A549 (cell line): ENCODE data around the gene ADAMTS16.
A peak's percentile ranks its signal among the peaks of the same experiment; 100 is the strongest.

ENCODE experiments used
- ATOH8 ChIP-seq: fragments of 250-450 bp; sonication (Bioruptor Pico); IDR thresholded peaks from 2 replicates; pipeline ENCODE4 v1.5.0; 2020; ENCODE audit warnings: low read depth, mild to moderate bottlenecking, moderate library complexity
- CEBPB ChIP-seq, 2 experiments: fragments of >200 bp in 1 of 2; sonication (Bioruptor Twin) in 1 of 2; formaldehyde crosslinking in 1 of 2; IDR thresholded peaks; 2 replicates each; pipeline ENCODE4 v1.6.1; 2012 to 2016
- EP300 ChIP-seq, 2 experiments: fragments of >200 bp; sonication (Bioruptor Twin); formaldehyde crosslinking; IDR thresholded peaks; 2 replicates in 1 of 2; 3 replicates in 1 of 2; pipeline ENCODE4 v1.6.1; 2016 to 2017
- GATA3 ChIP-seq: IDR thresholded peaks from 2 replicates; pipeline ENCODE4 v1.6.1; 2012; ENCODE audit warnings: borderline replicate concordance
- JUNB ChIP-seq: fragments of >200 bp; sonication (Bioruptor Twin); formaldehyde crosslinking; IDR thresholded peaks from 2 replicates; pipeline ENCODE4 v1.6.1; 2016
- MAFK ChIP-seq: fragments of 450-650 bp; IDR thresholded peaks from 2 replicates; pipeline ENCODE4 v1.6.1; 2014; ENCODE audit not compliant: partially characterized antibody
- MAZ ChIP-seq: fragments of 150-350 bp; IDR thresholded peaks from 2 replicates; pipeline ENCODE4 v1.6.1; 2014; ENCODE audit warnings: antibody characterized with exemption, low read depth, low read length, borderline replicate concordance
- POLR2A ChIP-seq: IDR thresholded peaks from 2 replicates; pipeline ENCODE4 v1.6.1; 2012; ENCODE audit warnings: mild to moderate bottlenecking, low read length
- RAD21 ChIP-seq, 2 experiments: fragments of >200 bp in 1 of 2; sonication (Bioruptor Twin) in 1 of 2; formaldehyde crosslinking in 1 of 2; IDR thresholded peaks in 1 of 2; conservative IDR thresholded peaks in 1 of 2; 2 replicates in 1 of 2; 3 replicates in 1 of 2; pipeline ENCODE4 v1.6.1; 2012 to 2018; ENCODE audit warnings: inconsistent platforms in 1 of 2
- SREBF2 ChIP-seq: fragments of 450-650 bp; IDR thresholded peaks from 2 replicates; pipeline ENCODE4 v1.6.1; 2014; ENCODE audit warnings: mild to moderate bottlenecking, moderate library complexity
- USF2 ChIP-seq: fragments of 450-650 bp; IDR thresholded peaks from 2 replicates; pipeline ENCODE4 v1.6.1; 2014; ENCODE audit warnings: antibody characterized with exemption
- TF ChIP-seq, protein P1 (sequence below): fragments of >200 bp; sonication (Bioruptor Twin); formaldehyde crosslinking; IDR thresholded peaks from 3 replicates; pipeline ENCODE4 v1.5.1; 2016

DNA sequence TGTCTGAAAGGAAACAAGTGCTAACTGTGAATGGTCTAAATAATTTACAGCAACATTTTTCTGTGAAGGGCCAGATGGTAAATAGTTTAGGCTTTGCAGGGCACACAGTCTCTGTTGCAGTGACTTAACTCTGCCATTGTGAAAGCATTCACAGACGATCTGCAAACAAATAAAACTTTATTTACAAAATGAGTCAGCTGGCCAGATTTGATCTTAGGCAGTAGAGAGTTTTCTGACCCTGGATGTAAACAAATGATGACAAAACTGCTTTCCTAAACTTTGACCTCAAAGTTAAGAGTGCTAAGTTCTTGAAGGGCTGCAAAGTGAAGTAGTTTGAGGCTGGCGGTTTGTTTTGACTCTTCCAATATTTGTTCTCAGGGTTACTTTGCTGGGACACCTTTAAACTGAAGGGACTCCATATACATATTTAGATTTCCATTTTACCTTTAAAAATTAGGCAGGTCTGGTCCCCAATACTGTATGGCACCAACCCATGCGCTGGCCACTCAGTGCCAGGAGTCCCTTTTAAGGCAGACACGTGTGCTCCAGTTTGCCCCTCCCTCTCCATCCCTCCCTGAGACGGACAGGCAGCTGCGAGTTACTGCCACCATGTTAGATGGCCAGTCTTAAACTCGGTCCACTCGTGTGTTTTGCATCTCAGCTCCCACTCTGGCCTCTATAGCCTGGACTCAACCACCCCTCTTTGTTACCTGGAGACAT lies 4.0 kb upstream of the ADAMTS16 start:
- TF ChIP-seq MAZ (no peak), USF2 (no peak), POLR2A (no peak), JUNB (peak; percentile 93), MAFK (no peak), RAD21 (conservative IDR thresholded peaks at IDR 0.05 in 1 of 2, IDR thresholded peaks at IDR 0.05 in 1 of 2) (peak in 1 of 2 experiments; percentile 27; a peak in 3 of 5 replicates), EP300 (IDR thresholded peaks at IDR 0.05) (peak; percentile 62 to 63; a peak in 3 of 5 replicates), ATOH8 (CRISPR knock-in tag) (no peak), CEBPB (IDR thresholded peaks at IDR 0.05) (peak; percentile 84 to 96), GATA3 (peak; percentile 97), SREBF2 (no peak)
- TF ChIP-seq, protein P1, sequence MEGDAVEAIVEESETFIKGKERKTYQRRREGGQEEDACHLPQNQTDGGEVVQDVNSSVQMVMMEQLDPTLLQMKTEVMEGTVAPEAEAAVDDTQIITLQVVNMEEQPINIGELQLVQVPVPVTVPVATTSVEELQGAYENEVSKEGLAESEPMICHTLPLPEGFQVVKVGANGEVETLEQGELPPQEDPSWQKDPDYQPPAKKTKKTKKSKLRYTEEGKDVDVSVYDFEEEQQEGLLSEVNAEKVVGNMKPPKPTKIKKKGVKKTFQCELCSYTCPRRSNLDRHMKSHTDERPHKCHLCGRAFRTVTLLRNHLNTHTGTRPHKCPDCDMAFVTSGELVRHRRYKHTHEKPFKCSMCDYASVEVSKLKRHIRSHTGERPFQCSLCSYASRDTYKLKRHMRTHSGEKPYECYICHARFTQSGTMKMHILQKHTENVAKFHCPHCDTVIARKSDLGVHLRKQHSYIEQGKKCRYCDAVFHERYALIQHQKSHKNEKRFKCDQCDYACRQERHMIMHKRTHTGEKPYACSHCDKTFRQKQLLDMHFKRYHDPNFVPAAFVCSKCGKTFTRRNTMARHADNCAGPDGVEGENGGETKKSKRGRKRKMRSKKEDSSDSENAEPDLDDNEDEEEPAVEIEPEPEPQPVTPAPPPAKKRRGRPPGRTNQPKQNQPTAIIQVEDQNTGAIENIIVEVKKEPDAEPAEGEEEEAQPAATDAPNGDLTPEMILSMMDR = no peak
